ENCODE results near the gene N4BP2L1.

N4BP2L1 gene

DNA sequence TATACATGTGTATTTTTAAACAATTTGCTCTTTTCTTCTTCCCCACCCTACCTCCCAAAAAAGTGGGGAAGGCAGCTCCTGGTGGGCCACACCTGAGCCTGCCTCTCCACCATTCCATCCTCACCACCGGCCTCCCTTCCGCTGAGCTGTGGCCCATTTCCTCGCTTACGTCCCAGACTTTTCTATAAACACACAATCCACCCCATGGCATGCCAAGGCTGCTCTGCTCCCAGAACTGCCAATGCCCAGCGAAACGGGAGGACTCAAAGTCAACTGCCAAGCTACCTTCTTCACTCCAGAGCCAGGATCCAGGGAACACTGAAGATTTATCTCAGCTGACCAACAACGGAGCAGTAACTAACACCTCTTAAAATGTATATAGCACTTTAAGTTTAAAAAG, 2.8 kb downstream of the N4BP2L1 start:
- H3K27ac ChIP-seq, result no peak overlapping the region
- TF ChIP-seq, protein P1, sequence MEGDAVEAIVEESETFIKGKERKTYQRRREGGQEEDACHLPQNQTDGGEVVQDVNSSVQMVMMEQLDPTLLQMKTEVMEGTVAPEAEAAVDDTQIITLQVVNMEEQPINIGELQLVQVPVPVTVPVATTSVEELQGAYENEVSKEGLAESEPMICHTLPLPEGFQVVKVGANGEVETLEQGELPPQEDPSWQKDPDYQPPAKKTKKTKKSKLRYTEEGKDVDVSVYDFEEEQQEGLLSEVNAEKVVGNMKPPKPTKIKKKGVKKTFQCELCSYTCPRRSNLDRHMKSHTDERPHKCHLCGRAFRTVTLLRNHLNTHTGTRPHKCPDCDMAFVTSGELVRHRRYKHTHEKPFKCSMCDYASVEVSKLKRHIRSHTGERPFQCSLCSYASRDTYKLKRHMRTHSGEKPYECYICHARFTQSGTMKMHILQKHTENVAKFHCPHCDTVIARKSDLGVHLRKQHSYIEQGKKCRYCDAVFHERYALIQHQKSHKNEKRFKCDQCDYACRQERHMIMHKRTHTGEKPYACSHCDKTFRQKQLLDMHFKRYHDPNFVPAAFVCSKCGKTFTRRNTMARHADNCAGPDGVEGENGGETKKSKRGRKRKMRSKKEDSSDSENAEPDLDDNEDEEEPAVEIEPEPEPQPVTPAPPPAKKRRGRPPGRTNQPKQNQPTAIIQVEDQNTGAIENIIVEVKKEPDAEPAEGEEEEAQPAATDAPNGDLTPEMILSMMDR (conservative IDR thresholded peaks at IDR 0.05), result no peak
- no peak for TF ChIP-seq ZFX (IDR thresholded peaks at IDR 0.05)

DNA sequence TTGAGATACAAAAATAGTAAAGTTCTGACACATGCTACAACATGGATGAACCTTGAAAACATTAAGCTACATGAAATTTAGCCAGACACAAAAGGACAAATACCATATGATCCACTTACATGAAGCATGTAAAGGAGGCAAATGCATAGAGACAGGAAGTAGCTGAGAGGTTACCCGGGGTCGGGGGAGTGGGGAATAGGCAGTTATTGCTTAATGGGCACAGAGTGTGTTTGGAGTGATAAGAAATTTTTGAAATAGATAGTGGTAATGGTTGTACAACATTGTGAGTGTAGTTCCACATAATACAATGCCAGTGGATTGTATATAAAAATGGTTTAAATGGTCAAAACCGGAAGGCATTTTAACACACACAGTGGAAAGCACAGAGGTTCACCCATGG, 4.3 kb downstream of the N4BP2L1 start:
- H3K27ac ChIP-seq, result no peak overlapping the region
- no peak for TF ChIP-seq ZFX (IDR thresholded peaks at IDR 0.05)
- TF ChIP-seq, protein P1 (conservative IDR thresholded peaks at IDR 0.05), result no peak

DNA sequence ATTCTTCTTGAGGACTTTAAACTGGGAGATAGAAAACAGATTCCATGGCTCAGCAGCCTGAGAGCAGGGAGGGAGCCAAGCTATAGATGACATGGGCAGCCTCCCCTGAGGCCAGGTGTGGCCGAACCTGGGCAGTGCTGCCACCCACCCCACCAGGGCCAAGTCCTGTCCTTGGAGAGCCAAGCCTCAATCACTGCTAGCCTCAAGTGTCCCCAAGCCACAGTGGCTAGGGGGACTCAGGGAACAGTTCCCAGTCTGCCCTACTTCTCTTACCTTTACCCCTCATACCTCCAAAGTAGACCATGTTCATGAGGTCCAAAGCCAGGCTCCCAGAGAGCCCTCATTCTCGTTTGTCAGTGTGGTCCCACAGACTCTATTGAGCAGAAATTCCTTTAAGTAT, 8.1 kb downstream of the N4BP2L1 start:
- H3K27ac ChIP-seq, result no peak overlapping the region
- TF ChIP-seq, protein P1 (conservative IDR thresholded peaks at IDR 0.05), result no peak
- no peak for TF ChIP-seq ZFX (IDR thresholded peaks at IDR 0.05)

DNA sequence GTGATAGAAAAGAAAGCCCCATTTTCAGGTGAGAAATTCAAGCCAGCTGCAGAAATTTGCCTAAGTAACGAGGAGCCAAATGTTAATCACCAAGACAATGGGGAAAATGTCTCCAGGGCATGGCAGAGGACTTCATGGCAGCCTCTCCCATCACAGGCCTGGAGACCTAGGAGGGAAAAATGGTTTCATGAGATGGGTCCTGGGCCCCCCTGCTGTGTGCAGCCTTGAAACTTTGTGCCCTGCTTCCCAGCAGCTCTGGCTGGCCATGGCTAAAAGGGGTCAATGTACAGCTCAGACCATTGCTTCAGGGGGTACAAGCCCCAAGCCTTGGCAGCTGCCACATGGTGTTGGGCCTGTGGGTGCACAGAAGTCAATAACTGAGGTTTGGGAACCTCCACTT, 9.9 kb downstream of the N4BP2L1 start:
- H3K27ac ChIP-seq, result no peak overlapping the region
- TF ChIP-seq, protein P1 (conservative IDR thresholded peaks at IDR 0.05), result no peak
- TF ChIP-seq ZFX (IDR thresholded peaks at IDR 0.05), result no peak

DNA sequence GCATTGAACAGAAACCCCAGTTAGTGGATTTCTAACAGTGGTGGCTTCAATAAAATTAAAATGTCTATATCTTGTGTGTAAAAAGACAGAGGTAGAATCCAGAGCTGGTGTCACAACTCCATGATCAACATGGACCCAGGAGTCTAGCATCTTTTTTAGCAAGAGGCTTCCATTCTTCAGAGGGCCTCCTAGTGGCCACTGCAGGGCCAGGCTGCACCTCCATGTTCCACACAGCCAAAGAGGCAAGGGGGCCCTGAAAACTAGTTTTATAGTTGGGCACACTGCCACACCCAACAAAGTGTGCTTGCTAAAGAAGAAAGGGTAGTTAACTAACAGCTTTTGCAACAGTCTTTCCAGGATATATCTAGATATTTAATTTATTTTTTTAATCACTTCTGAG, 12.9 kb downstream of the N4BP2L1 start:
- TF ChIP-seq ZFX (IDR thresholded peaks at IDR 0.05), result no peak
- TF ChIP-seq, protein P1 (conservative IDR thresholded peaks at IDR 0.05), result peak; percentile 90
- no peak overlapping the region for H3K27ac ChIP-seq

GRCh38 chr13:32414580-32414979, 13.3 kb downstream of the N4BP2L1 start:
- no peak overlapping the region for H3K27ac ChIP-seq
- TF ChIP-seq ZFX (IDR thresholded peaks at IDR 0.05), result no peak
- TF ChIP-seq, protein P1 (conservative IDR thresholded peaks at IDR 0.05), result no peak

DNA sequence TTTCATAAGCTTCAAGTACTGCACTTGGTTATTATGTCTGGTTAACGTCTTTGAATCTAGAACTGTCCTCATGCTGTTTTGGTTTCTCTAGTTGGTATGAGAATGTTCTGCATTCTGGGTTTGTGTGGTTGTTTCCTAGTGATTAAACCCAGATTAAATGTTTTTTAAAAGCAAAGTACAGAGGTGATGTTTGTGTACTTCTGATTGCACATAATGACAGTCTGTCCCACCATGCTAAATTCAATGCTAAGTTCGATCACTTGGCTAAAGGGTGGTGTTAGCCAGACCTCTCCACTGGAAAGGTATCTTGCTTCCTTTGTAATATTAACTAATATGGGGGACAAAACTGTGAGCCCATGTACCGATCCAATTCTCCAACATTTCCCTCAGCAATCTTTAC, 14.6 kb downstream of the N4BP2L1 start:
- H3K27ac ChIP-seq, result no peak overlapping the region
- TF ChIP-seq, protein P1 (conservative IDR thresholded peaks at IDR 0.05), result no peak
- no peak for TF ChIP-seq ZFX (IDR thresholded peaks at IDR 0.05)
